HCT116 (cell line): ENCODE results near the gene NTSR1. TPM values are rescaled to one million over a fixed set of nuclear protein-coding genes. Genes with fewer than 3 reads are reported as not detected.

Experiments
- ATAC-seq: fragments of 200-7000 bp; cut with Tn5 transposase; 2 replicates; pipeline ENCODE4 v1.9.1; 2020; ENCODE audit warnings: mild to moderate bottlenecking, moderate library complexity
- BruUV-seq: library from RNA; stranded (reverse); fragments of 400-500 nt; replicated peaks from 2 replicates; lab custom pipeline; 2021; lab: Mats Ljungman, UMichigan
- CTCF ChIA-PET: fragments of 300-600 bp; sonication (Branson Sonifier 250); formaldehyde crosslinking; loops from one replicate; lab custom pipeline; 2021; ENCODE audit warnings: antibody characterized with exemption; lab: Charles Lee
- POLR2A ChIA-PET: fragments of 300-600, 350-600 bp; sonication (Branson Sonifier 250); formaldehyde crosslinking; loops from one replicate; lab custom pipeline; 2021; ENCODE audit warnings: antibody characterized with exemption; lab: Charles Lee
- RAD21 ChIA-PET, 2 experiments: fragments of 300-600 bp; sonication (Branson Sonifier 250); formaldehyde crosslinking; loops; one replicate each; lab custom pipeline; 2023; ENCODE audit warnings: low total read pairs in 2 of 2; ENCODE audit not compliant: uncharacterized antibody in 2 of 2, unreplicated experiment in 2 of 2, low non-redundant PET in 1 of 2; lab: Charles Lee
- DNase-seq: peaks from one replicate; pipeline ENCODE4 v3.0.0-alpha.2; 2010; ENCODE audit warnings: low read depth, low spot score
- H2AFZ ChIP-seq: fragments of 200-600 bp; shearing (Covaris generic), sonication (generic); 2 replicates; pipeline ENCODE4 v1.6.1; 2017; ENCODE audit warnings: low read depth, mixed run types, mixed read lengths, antibody characterized with exemption, low read length; ENCODE audit not compliant: poor library complexity, severe bottlenecking
- H3K27ac ChIP-seq: 2 replicates; pipeline ENCODE4 v1.5.1; 2012; ENCODE audit warnings: low read depth, low read length
- H3K27me3 ChIP-seq: fragments of 200-600 bp; sonication (generic); 2 replicates; pipeline ENCODE4 v1.6.1; 2016; ENCODE audit warnings: mixed run types, low read length, mixed read lengths; ENCODE audit not compliant: insufficient read depth
- H3K36me3 ChIP-seq, 2 experiments: fragments of 200-500 bp in 1 of 2; fragments of 200-600 bp in 1 of 2; sonication (Bioruptor generic) in 1 of 2; sonication (generic) in 1 of 2; 2 replicates each; pipeline versions ENCODE4 v1.5.1 to v1.6.1; 2014 to 2016; ENCODE audit warnings: low read length in 2 of 2, inconsistent platforms in 1 of 2, mixed read lengths in 1 of 2, mixed run types in 1 of 2; ENCODE audit not compliant: insufficient read depth in 2 of 2, control insufficient read depth in 1 of 2
- H3K4me1 ChIP-seq, 2 experiments: fragments of 200-600 bp in 1 of 2; sonication (generic) in 1 of 2; 2 replicates each; pipeline versions ENCODE4 v1.5.1 to v1.6.1; 2012 to 2017; ENCODE audit warnings: low read length in 2 of 2, inconsistent platforms in 1 of 2, mild to moderate bottlenecking in 1 of 2, mixed read lengths in 1 of 2, mixed run types in 1 of 2, moderate library complexity in 1 of 2; ENCODE audit not compliant: insufficient read depth in 2 of 2, control insufficient read depth in 1 of 2
- H3K4me2 ChIP-seq: fragments of 200-600 bp; sonication (generic); 2 replicates; pipeline ENCODE4 v1.6.1; 2017; ENCODE audit warnings: mixed run types, low read length, mixed read lengths
- H3K4me3 ChIP-seq, 2 experiments: fragments of 200-600 bp in 1 of 2; sonication (generic) in 1 of 2; replicated peaks in 1 of 2; 2 replicates each; pipeline ENCODE4 v1.5.1; 2011 to 2016; ENCODE audit warnings: low read length in 2 of 2, control low read depth in 1 of 2, low read depth in 1 of 2, mild to moderate bottlenecking in 1 of 2, mixed read lengths in 1 of 2, mixed run types in 1 of 2
- H3K79me2 ChIP-seq: fragments of 200-600 bp; sonication (generic); 2 replicates; pipeline ENCODE4 v1.6.1; 2017; ENCODE audit warnings: mild to moderate bottlenecking, mixed run types, low read length, moderate library complexity, mixed read lengths; ENCODE audit not compliant: insufficient read depth
- H3K9ac ChIP-seq: fragments of 200-600 bp; sonication (generic); 2 replicates; pipeline ENCODE4 v1.6.1; 2016; ENCODE audit warnings: low read length, mixed read lengths
- H3K9me2 ChIP-seq: fragments of 200-600 bp; sonication (generic), shearing (Covaris generic); 2 replicates; pipeline ENCODE4 v1.6.1; 2017; ENCODE audit warnings: mixed run types, mild to moderate bottlenecking, moderate library complexity; ENCODE audit not compliant: insufficient read depth
- H3K9me3 ChIP-seq, 2 experiments: fragments of 200-500 bp in 1 of 2; fragments of 200-600 bp in 1 of 2; sonication (Bioruptor generic) in 1 of 2; sonication (generic) in 1 of 2; 2 replicates each; pipeline ENCODE4 v1.6.1; 2014 to 2017; ENCODE audit warnings: low read length in 2 of 2, mixed read lengths in 2 of 2, inconsistent platforms in 1 of 2, low read depth in 1 of 2, mild to moderate bottlenecking in 1 of 2, mixed run types in 1 of 2, moderate library complexity in 1 of 2; ENCODE audit not compliant: control insufficient read depth in 1 of 2, insufficient read depth in 1 of 2
- H4K20me1 ChIP-seq: fragments of 200-600 bp; sonication (generic), shearing (Covaris generic); 2 replicates; pipeline ENCODE4 v1.6.1; 2017; ENCODE audit warnings: mixed run types, mild to moderate bottlenecking, moderate library complexity; ENCODE audit not compliant: insufficient read depth
- POLR2AphosphoS5 ChIP-seq: IDR thresholded peaks from 2 replicates; pipeline ENCODE4 v1.6.1; 2011; ENCODE audit warnings: mild to moderate bottlenecking, low read depth, low read length, moderate library complexity
- REST ChIP-seq: IDR thresholded peaks from 2 replicates; pipeline ENCODE4 v1.6.1; 2012; ENCODE audit warnings: low read depth
- intact Hi-C: fragments of 100-400 bp; cut with micrococcal nuclease; formaldehyde crosslinking; loops from 2 replicates; pipeline ENCODE4 v1.10.0; 2022
- total RNA-seq: library from RNA; stranded (reverse); gene quantifications from one replicate; pipeline ENCODE4 v1.2.1, GENCODE V29; 2021; ENCODE audit not compliant: unreplicated experiment

The NTSR1 gene
- total RNA-seq, 1 experiment from 2014 or later, result 187 TPM

GRCh38 chr20:62710886-62711702 lies 2.5 kb downstream of the NTSR1 start:
- ChIA-PET POLR2A (interaction anchor here (0.6 to 1.4 kb wide), 4 partner anchors 23 to 495 kb away, joined by 3 to 5 read pairs (median 3); no protein-coding TSS in a partner anchor), CTCF (no interaction called here), RAD21 (interaction anchor here in 1 of 2 experiments (0.6 kb wide), 2 partner anchors 114 to 162 kb away, joined by 3 read pairs; no protein-coding TSS in a partner anchor)
- peak overlapping the region; percentile 100 for H3K27ac ChIP-seq
- intact Hi-C loops, result no loop called here
- H3K9me2 ChIP-seq, result no peaks in the 10 kb centered on the region
- peaks cover 28% of the 10 kb centered on the region; the same call in 1 of the 2 replicates for H4K20me1 ChIP-seq
- no TSS peak for BruUV-seq
- TF ChIP-seq REST, result no peak
- peak; percentile 69 for TF ChIP-seq POLR2AphosphoS5
- H3K9me3 ChIP-seq, result no peaks in the 10 kb centered on the region
- H3K36me3 ChIP-seq, result peaks cover 17 to 62% of the 10 kb centered on the region in 2 experiments
- ATAC-seq (peak; percentile 41), DNase-seq (no peak)
- H3K4me1 ChIP-seq, result peaks cover 45 to 78% of the 10 kb centered on the region in 2 experiments
- no peak overlapping the region for H2AFZ ChIP-seq
- no peaks in the 10 kb centered on the region for H3K27me3 ChIP-seq
- H3K4me3 ChIP-seq, result peak overlapping the region; percentile 96 to 99
- peaks cover 88% of the 10 kb centered on the region for H3K79me2 ChIP-seq
- peak overlapping the region; percentile 91 for H3K9ac ChIP-seq
- H3K4me2 ChIP-seq, result peak overlapping the region; percentile 98
